H9 (cell line): Measurements from ENCODE around the gene EFS. TPM values are rescaled to one million over a fixed set of nuclear protein-coding genes. Genes with fewer than 3 reads are reported as not detected.

Source experiments
- DNase-seq: peaks from one replicate; pipeline ENCODE4 v3.0.0-alpha.2; 2017
- H2AFZ ChIP-seq: one replicate; pipeline ENCODE4 v1.6.1; 2013; ENCODE audit warnings: mild to moderate bottlenecking, low read length, control low read depth, moderate library complexity
- H2AK5ac ChIP-seq: 2 replicates; pipeline ENCODE4 v1.6.1; 2013; ENCODE audit warnings: low read length, control low read depth, mixed read lengths; ENCODE audit not compliant: insufficient read length
- H2BK120ac ChIP-seq: one replicate; pipeline ENCODE4 v1.6.1; 2013; ENCODE audit warnings: low read depth, mild to moderate bottlenecking, low read length, control low read depth, inconsistent platforms; ENCODE audit not compliant: poor library complexity, severe bottlenecking
- H2BK12ac ChIP-seq: 2 replicates; pipeline ENCODE4 v1.6.1; 2013; ENCODE audit warnings: low read length, control low read depth, mixed read lengths, low read depth; ENCODE audit not compliant: insufficient read length
- H2BK15ac ChIP-seq: 2 replicates; pipeline ENCODE4 v1.6.1; 2013; ENCODE audit warnings: low read depth, low read length, control low read depth
- H2BK20ac ChIP-seq: one replicate; pipeline ENCODE4 v1.6.1; 2013; ENCODE audit warnings: low read depth, mild to moderate bottlenecking, low read length, control low read depth, inconsistent platforms; ENCODE audit not compliant: poor library complexity, severe bottlenecking
- H2BK5ac ChIP-seq: 2 replicates; pipeline ENCODE4 v1.6.1; 2013; ENCODE audit warnings: low read length, control low read depth, mixed read lengths; ENCODE audit not compliant: insufficient read length
- H3K14ac ChIP-seq: 2 replicates; pipeline ENCODE4 v1.6.1; 2013; ENCODE audit warnings: low read length, control low read depth; ENCODE audit not compliant: insufficient read depth
- H3K18ac ChIP-seq: 2 replicates; pipeline ENCODE4 v1.6.1; 2013; ENCODE audit warnings: low read depth, mild to moderate bottlenecking, mixed read lengths, low read length, control low read depth; ENCODE audit not compliant: insufficient read length
- H3K23ac ChIP-seq: 2 replicates; pipeline ENCODE4 v1.6.1; 2013; ENCODE audit warnings: low read length, control low read depth, mixed read lengths, low read depth; ENCODE audit not compliant: insufficient read length
- H3K23me2 ChIP-seq: 2 replicates; pipeline ENCODE4 v1.6.1; 2013; ENCODE audit warnings: low read depth, mild to moderate bottlenecking, mixed read lengths, low read length, control low read depth; ENCODE audit not compliant: insufficient read length, poor library complexity, severe bottlenecking
- H3K27ac ChIP-seq: 2 replicates; pipeline ENCODE4 v1.5.1; 2013; ENCODE audit warnings: low read length, control low read depth, mixed read lengths, low read depth; ENCODE audit not compliant: insufficient read length
- H3K27me3 ChIP-seq: 2 replicates; pipeline ENCODE4 v1.6.1; 2013; ENCODE audit warnings: low read length, control low read depth, inconsistent platforms; ENCODE audit not compliant: insufficient read depth
- H3K4ac ChIP-seq: 2 replicates; pipeline ENCODE4 v1.6.1; 2013; ENCODE audit warnings: low read depth, mild to moderate bottlenecking, control low read depth, inconsistent platforms, low read length, moderate library complexity
- H3K4me1 ChIP-seq: 2 replicates; pipeline ENCODE4 v1.6.1; 2013; ENCODE audit warnings: low read length, control low read depth, inconsistent platforms; ENCODE audit not compliant: insufficient read depth
- H3K4me2 ChIP-seq: 2 replicates; pipeline ENCODE4 v1.6.1; 2013; ENCODE audit warnings: low read length, control low read depth, mixed read lengths; ENCODE audit not compliant: insufficient read length, insufficient read depth
- H3K56ac ChIP-seq: 2 replicates; pipeline ENCODE4 v1.6.1; 2013; ENCODE audit warnings: low read depth, mild to moderate bottlenecking, mixed read lengths, low read length, control low read depth; ENCODE audit not compliant: insufficient read length
- H3K79me1 ChIP-seq: 2 replicates; pipeline ENCODE4 v1.6.1; 2013; ENCODE audit warnings: low read depth, mild to moderate bottlenecking, moderate library complexity, low read length, control low read depth, inconsistent platforms; ENCODE audit not compliant: insufficient read depth, poor library complexity, severe bottlenecking
- H3K79me2 ChIP-seq: 2 replicates; pipeline ENCODE4 v1.6.1; 2013; ENCODE audit warnings: low read length, control low read depth, inconsistent platforms; ENCODE audit not compliant: insufficient read depth
- H3K9ac ChIP-seq: 2 replicates; pipeline ENCODE4 v1.6.1; 2013; ENCODE audit warnings: low read length, control low read depth, mixed read lengths; ENCODE audit not compliant: insufficient read length; ENCODE audit errors: extremely low read depth
- H3K9me3 ChIP-seq: one replicate; pipeline ENCODE4 v1.6.1; 2013; ENCODE audit warnings: low read depth, low read length, inconsistent platforms; ENCODE audit not compliant: control insufficient read depth
- H3T11ph ChIP-seq: one replicate; pipeline ENCODE4 v1.6.1; 2013; ENCODE audit warnings: mild to moderate bottlenecking, low read length, control low read depth, inconsistent platforms
- H4K20me1 ChIP-seq: one replicate; pipeline ENCODE4 v1.6.1; 2013; ENCODE audit not compliant: control insufficient read depth, insufficient read length, insufficient read depth
- H4K5ac ChIP-seq: 2 replicates; pipeline ENCODE4 v1.6.1; 2013; ENCODE audit warnings: low read depth, mild to moderate bottlenecking, mixed read lengths, low read length, control low read depth; ENCODE audit not compliant: insufficient read length
- H4K8ac ChIP-seq: replicated peaks from 2 replicates; pipeline ENCODE4 v1.6.1; 2013; ENCODE audit warnings: low read length, control low read depth, mixed read lengths, low read depth; ENCODE audit not compliant: insufficient read length
- H4K91ac ChIP-seq: 2 replicates; pipeline ENCODE4 v1.6.1; 2013; ENCODE audit warnings: low read depth, mild to moderate bottlenecking, moderate library complexity, mixed read lengths, low read length, control low read depth; ENCODE audit not compliant: insufficient read length
- H3K27ac Mint-ChIP-seq, 3 experiments: 2 replicates in 2 of 3; 3 replicates in 1 of 3; pipeline ENCODE4 v1.8.0; 2020 to 2021; ENCODE audit warnings: mixed read lengths in 3 of 3, mild to moderate bottlenecking in 1 of 3, moderate library complexity in 1 of 3
- H3K27me3 Mint-ChIP-seq: 2 replicates; pipeline ENCODE4 v1.8.0; 2021; ENCODE audit warnings: low read depth, mild to moderate bottlenecking, moderate library complexity, mixed read lengths
- H3K36me3 Mint-ChIP-seq, 3 experiments: 2 replicates in 2 of 3; 3 replicates in 1 of 3; pipeline ENCODE4 v1.8.0; 2020 to 2021; ENCODE audit warnings: low read depth in 3 of 3, mixed read lengths in 3 of 3; ENCODE audit not compliant: insufficient read depth in 1 of 3
- H3K4me1 Mint-ChIP-seq, 2 experiments: 2 replicates each; pipeline ENCODE4 v1.8.0; 2020; ENCODE audit warnings: mixed read lengths in 2 of 2
- H3K4me3 Mint-ChIP-seq, 2 experiments: 2 replicates in 1 of 2; 3 replicates in 1 of 2; pipeline ENCODE4 v1.8.0; 2020 to 2021; ENCODE audit warnings: mild to moderate bottlenecking in 2 of 2, mixed read lengths in 2 of 2, moderate library complexity in 1 of 2
- H3K9me3 Mint-ChIP-seq, 2 experiments: 2 replicates in 1 of 2; 3 replicates in 1 of 2; pipeline ENCODE4 v1.8.0; 2020; ENCODE audit warnings: mild to moderate bottlenecking in 2 of 2, mixed read lengths in 2 of 2, moderate library complexity in 1 of 2
- CTCF ChIP-seq: fragments of 200-600 bp; sonication (generic); conservative IDR thresholded peaks from 3 replicates; pipeline ENCODE4 v1.8.0; 2021; ENCODE audit warnings: antibody characterized with exemption, mild to moderate bottlenecking
- WGBS: extraction: QIAGEN DNeasy Blood & Tissue Kit; methylation state at CpG from one replicate; pipeline ENCODE4 v1.1.7; 2013; ENCODE audit warnings: missing lambda C conversion rate, low lambda C conversion rate, mixed read lengths; ENCODE audit not compliant: insufficient read length; ENCODE audit errors: extremely low coverage; 5-methylcytosine and 5-hydroxymethylcytosine counted together
- total RNA-seq: library from RNA; stranded (reverse); gene quantifications from 2 replicates; pipeline ENCODE4 v1.2.1, GENCODE V29; 2021

Gene EFS
- total RNA-seq, 1 experiment from 2014 or later, result 32.1 TPM

- no peak for DNase-seq
- no peak overlapping the region for H3K4ac ChIP-seq
- H3K9me3 ChIP-seq, result no peaks in the 10 kb centered on the region
- no peak overlapping the region for H3K56ac ChIP-seq
- no peaks in the 10 kb centered on the region for H4K20me1 ChIP-seq
- no peak overlapping the region for H2BK15ac ChIP-seq
- H3K79me1 ChIP-seq, result no peaks in the 10 kb centered on the region
- H3K4me2 ChIP-seq, result no peak overlapping the region
- H3K27me3 ChIP-seq, result no peaks in the 10 kb centered on the region
- H3K4me1 ChIP-seq, result 0 out of 2 replicates have a peak, but pooled peaks cover 3% of the 10 kb centered on the region
- no peak overlapping the region for H3K27ac Mint-ChIP-seq
- H2AFZ ChIP-seq, result no peak overlapping the region
- H2BK5ac ChIP-seq, result no peak overlapping the region
- no CpG with 5 or more reads among the region's 29 CpGs for WGBS
- H4K8ac ChIP-seq, result no peak overlapping the region
- no peak overlapping the region for H4K5ac ChIP-seq
- no peak overlapping the region for H2BK12ac ChIP-seq
- no peaks in the 10 kb centered on the region for H3K79me2 ChIP-seq
- H3K36me3 Mint-ChIP-seq, result no peaks in the 10 kb centered on the region; a peak in 1 of 7 replicates
- H2BK20ac ChIP-seq, result no peak overlapping the region
- peaks cover 9 to 15% of the 10 kb centered on the region in 2 experiments for H3K4me1 Mint-ChIP-seq
- H3K27ac ChIP-seq, result no peak overlapping the region
- H3K9me3 Mint-ChIP-seq, result no peaks in the 10 kb centered on the region
- no peak overlapping the region for H3K9ac ChIP-seq
- no peak overlapping the region for H2BK120ac ChIP-seq
- no peak for TF ChIP-seq CTCF
- no peak overlapping the region for H2AK5ac ChIP-seq
- no peak overlapping the region for H3K4me3 Mint-ChIP-seq
- H3K14ac ChIP-seq, result no peak overlapping the region
- no peak overlapping the region for H3K23ac ChIP-seq
- H3K27me3 Mint-ChIP-seq, result peaks cover 49% of the 10 kb centered on the region
- H3T11ph ChIP-seq, result no peak overlapping the region
- no peaks in the 10 kb centered on the region for H3K23me2 ChIP-seq
- no peak overlapping the region for H4K91ac ChIP-seq
- H3K18ac ChIP-seq, result no peak overlapping the region
Observed at GRCh38 chr14:23384364-23385080, 19.6 kb upstream of the EFS start.
